ENCODE results near the gene PPP2R3A.

PPP2R3A gene

DNA sequence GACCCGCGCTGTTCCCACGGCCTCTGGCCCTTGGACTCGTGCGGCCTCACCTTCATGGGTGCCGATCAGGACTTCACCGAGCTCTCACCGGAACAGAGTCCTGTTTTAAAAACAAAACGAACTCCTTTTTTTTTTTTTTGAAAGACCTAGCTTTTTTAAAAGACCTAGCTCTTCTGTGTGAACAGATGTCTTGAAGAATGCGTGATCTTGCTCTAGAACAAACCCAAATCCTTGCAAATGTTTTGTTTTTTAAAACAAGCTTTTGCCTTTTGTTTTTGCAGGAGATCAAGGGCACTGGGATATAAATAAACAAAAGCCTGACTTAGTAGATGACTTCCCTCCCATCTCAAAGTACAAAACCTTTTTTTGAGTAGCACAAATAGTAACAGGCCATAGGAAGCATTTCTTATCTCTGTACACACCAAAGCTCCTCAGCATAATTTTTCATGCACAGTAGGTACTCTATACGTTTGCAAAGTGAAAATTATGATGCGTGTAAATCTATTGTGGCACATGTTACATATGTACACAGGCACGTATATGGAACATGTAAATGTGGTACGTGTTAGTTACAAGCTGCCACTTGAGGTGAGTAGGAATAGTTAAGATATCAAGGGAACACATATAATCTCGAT, 231.7 kb downstream of the PPP2R3A start:
- no peak for DNase-seq

Data from activated T-cell treated with anti-CD3 and anti-CD28 coated beads, Interleukin-2, amount 50 U/mL, for 1 hour (primary cell).